Caco-2 (cell line): Measurements from ENCODE around the gene USP34. TPM values are rescaled to one million over a fixed set of nuclear protein-coding genes. Genes with fewer than 3 reads are reported as not detected.

ENCODE experiments used
- BruUV-seq: library from RNA; stranded (reverse); fragments of 400-500 nt; replicated peaks from 2 replicates; lab custom pipeline; 2021; lab: Mats Ljungman, UMichigan
- CTCF ChIA-PET: fragments of 300-600 bp; sonication (Branson Sonifier 250); formaldehyde crosslinking; loops from one replicate; lab custom pipeline; 2022; ENCODE audit warnings: antibody characterized with exemption; lab: Charles Lee
- POLR2A ChIA-PET: fragments of 300-600 bp; sonication (Branson Sonifier 250); formaldehyde crosslinking; loops from one replicate; lab custom pipeline; 2022; ENCODE audit warnings: antibody characterized with exemption; lab: Charles Lee
- DNase-seq, 2 experiments: peaks; one replicate each; pipeline versions ENCODE4 v3.0.0 to v3.0.0-alpha.2; 2020 to 2022
- H3K27me3 ChIP-seq: replicated peaks from 2 replicates; pipeline ENCODE4 v1.6.0; 2011; ENCODE audit warnings: low read length; ENCODE audit not compliant: control insufficient read depth, insufficient read depth
- H3K36me3 ChIP-seq: 2 replicates; pipeline ENCODE4 v1.5.1; 2011; ENCODE audit warnings: low read length; ENCODE audit not compliant: control insufficient read depth, insufficient read depth
- H3K4me1 ChIP-seq: fragments of 250-450 bp; sonication (Bioruptor Pico); 2 replicates; pipeline ENCODE4 v1.5.1; 2020; ENCODE audit warnings: mild to moderate bottlenecking
- H3K4me3 ChIP-seq: 2 replicates; pipeline ENCODE4 v1.5.1; 2011; ENCODE audit warnings: low read depth, mild to moderate bottlenecking, control low read depth, low read length
- H3K9me3 ChIP-seq: fragments of 250-450 bp; sonication (Bioruptor Pico); 2 replicates; pipeline ENCODE4 v1.5.1; 2020; ENCODE audit warnings: mild to moderate bottlenecking, moderate library complexity
- H3K27ac Mint-ChIP-seq: one replicate; pipeline ENCODE4 v1.8.0; 2022; ENCODE audit warnings: mixed read lengths; ENCODE audit not compliant: unreplicated experiment
- H3K27me3 Mint-ChIP-seq: one replicate; pipeline ENCODE4 v1.8.0; 2022; ENCODE audit warnings: mixed read lengths; ENCODE audit not compliant: insufficient read depth, unreplicated experiment
- H3K36me3 Mint-ChIP-seq: one replicate; pipeline ENCODE4 v1.8.0; 2022; ENCODE audit warnings: mild to moderate bottlenecking, mixed read lengths; ENCODE audit not compliant: insufficient read depth, unreplicated experiment
- H3K4me1 Mint-ChIP-seq: one replicate; pipeline ENCODE4 v1.8.0; 2022; ENCODE audit warnings: low read depth, mixed read lengths; ENCODE audit not compliant: unreplicated experiment
- H3K4me3 Mint-ChIP-seq: one replicate; pipeline ENCODE4 v1.8.0; 2022; ENCODE audit warnings: mild to moderate bottlenecking, moderate library complexity, mixed read lengths; ENCODE audit not compliant: unreplicated experiment
- H3K9me3 Mint-ChIP-seq: one replicate; pipeline ENCODE4 v1.8.0; 2022; ENCODE audit warnings: mixed read lengths; ENCODE audit not compliant: unreplicated experiment
- CTCF ChIP-seq, 2 experiments: fragments of 200-600 bp in 1 of 2; IDR thresholded peaks; 1 replicate in 1 of 2; 2 replicates in 1 of 2; pipeline versions ENCODE4 v1.5.1 to v1.8.0; 2011 to 2022; ENCODE audit warnings: antibody characterized with exemption in 1 of 2, control low read depth in 1 of 2, inconsistent platforms in 1 of 2, low read depth in 1 of 2, low read length in 1 of 2, mild to moderate bottlenecking in 1 of 2, moderate library complexity in 1 of 2; ENCODE audit not compliant: insufficient read depth in 1 of 2, severe bottlenecking in 1 of 2, unreplicated experiment in 1 of 2
- intact Hi-C: fragments of 100-400 bp; cut with micrococcal nuclease; formaldehyde crosslinking; loops from one replicate; pipeline ENCODE4 v1.10.0; 2022; ENCODE audit not compliant: unreplicated experiment
- total RNA-seq: library from RNA; stranded (reverse); gene quantifications from 2 replicates; pipeline ENCODE4 v1.2.3, GENCODE V29; 2022

USP34 gene
- total RNA-seq, 1 experiment from 2014 or later, result 100 TPM

- H3K4me1 Mint-ChIP-seq, result peaks cover 10% of the 10 kb centered on the region
- DNase-seq, result no peak
- ChIA-PET CTCF (no interaction called here), POLR2A (no interaction called here)
- TF ChIP-seq CTCF (IDR thresholded peaks at IDR 0.05; ENCODE audit: insufficient read depth in 1 of 2, low read depth in 1 of 2, low read length in 1 of 2, severe bottlenecking in 1 of 2, unreplicated experiment in 1 of 2), result no peak
- no TSS peak for BruUV-seq
- H3K4me1 ChIP-seq, result 0 out of 2 replicates have a peak, but pooled peaks cover 8% of the 10 kb centered on the region
- H3K27me3 Mint-ChIP-seq, result no peaks in the 10 kb centered on the region
- intact Hi-C loops, result no loop called here
- H3K36me3 Mint-ChIP-seq, result peaks cover 42% of the 10 kb centered on the region
- no peak overlapping the region for H3K27ac Mint-ChIP-seq
- no peak overlapping the region for H3K4me3 ChIP-seq
- peaks cover 9% of the 10 kb centered on the region for H3K9me3 ChIP-seq
- H3K9me3 Mint-ChIP-seq, result no peaks in the 10 kb centered on the region
- peaks cover 1% of the 10 kb centered on the region; the same call in 1 of the 2 replicates for H3K36me3 ChIP-seq
- H3K27me3 ChIP-seq, result no peaks in the 10 kb centered on the region
- H3K4me3 Mint-ChIP-seq, result no peak overlapping the region
Observed at GRCh38 chr2:61454383-61454782, 16.5 kb downstream of the USP34 start.

- CTCF ChIA-PET, result no interaction called here
- peaks cover 1% of the 10 kb centered on the region; the same call in 1 of the 2 replicates for H3K36me3 ChIP-seq
- H3K4me1 ChIP-seq, result 0 out of 2 replicates have a peak, but pooled peaks cover 8% of the 10 kb centered on the region
- no TSS peak for BruUV-seq
- Mint-ChIP-seq H3K27ac (no peak overlapping the region), H3K4me3 (no peak overlapping the region), H3K9me3 (no peaks in the 10 kb centered on the region), H3K36me3 (peaks cover 38% of the 10 kb centered on the region), H3K27me3 (no peaks in the 10 kb centered on the region), H3K4me1 (peaks cover 10% of the 10 kb centered on the region)
- no peak for DNase-seq
- POLR2A ChIA-PET, result no interaction called here
- no peaks in the 10 kb centered on the region for H3K27me3 ChIP-seq
- H3K9me3 ChIP-seq, result peaks cover 11% of the 10 kb centered on the region
- TF ChIP-seq CTCF (IDR thresholded peaks at IDR 0.05; ENCODE audit: insufficient read depth in 1 of 2, low read depth in 1 of 2, low read length in 1 of 2, severe bottlenecking in 1 of 2, unreplicated experiment in 1 of 2), result no peak
- H3K4me3 ChIP-seq, result no peak overlapping the region
- intact Hi-C loops, result no loop called here
Observed at GRCh38 chr2:61452392-61452791, 18.5 kb downstream of the USP34 start.

GRCh38 chr2:61451178-61451577 lies 19.7 kb downstream of the USP34 start:
- Mint-ChIP-seq H3K27me3 (no peaks in the 10 kb centered on the region), H3K9me3 (no peaks in the 10 kb centered on the region), H3K4me3 (no peak overlapping the region), H3K27ac (no peak overlapping the region), H3K4me1 (peaks cover 7% of the 10 kb centered on the region), H3K36me3 (peaks cover 43% of the 10 kb centered on the region)
- Histone ChIP-seq H3K36me3 (peaks cover 1% of the 10 kb centered on the region; the same call in 1 of the 2 replicates), H3K27me3 (no peaks in the 10 kb centered on the region), H3K4me1 (0 out of 2 replicates have a peak, but pooled peaks cover 7% of the 10 kb centered on the region), H3K9me3 (peaks cover 11% of the 10 kb centered on the region), H3K4me3 (no peak overlapping the region)
- intact Hi-C loops, result no loop called here
- POLR2A ChIA-PET, result no interaction called here
- no peak for DNase-seq
- no peak for TF ChIP-seq CTCF (IDR thresholded peaks at IDR 0.05; ENCODE audit: insufficient read depth in 1 of 2, low read depth in 1 of 2, low read length in 1 of 2, severe bottlenecking in 1 of 2, unreplicated experiment in 1 of 2)
- CTCF ChIA-PET, result no interaction called here
- BruUV-seq, result no TSS peak
